SK-N-SH (cell line): ENCODE measurements around the gene UBR3. TPM values are rescaled to one million over a fixed set of nuclear protein-coding genes. Genes with fewer than 3 reads are reported as not detected.

Experiments
- CTCF ChIA-PET: fragments of 300-600, 350-600 bp; formaldehyde crosslinking; extraction: SDS; loops from one replicate; lab custom pipeline; 2021; lab: Yijun Ruan, JAX
- POLR2A ChIA-PET: fragments of 350-600 bp; sonication (Branson Sonifier 250); formaldehyde crosslinking; extraction: SDS; loops from one replicate; lab custom pipeline; 2020; ENCODE audit warnings: antibody characterized with exemption, inconsistent platforms; lab: Yijun Ruan, JAX
- DNase-seq: peaks from one replicate; pipeline ENCODE4 v3.0.0; 2012
- H2AFZ ChIP-seq: fragments of 200-600 bp; sonication (generic); 2 replicates; pipeline ENCODE4 v1.8.1; 2016; ENCODE audit warnings: antibody characterized with exemption, mild to moderate bottlenecking, low read depth
- H3F3A ChIP-seq: fragments of 200-600 bp; sonication (generic); replicated peaks from 2 replicates; pipeline ENCODE3; 2016; ENCODE audit warnings: antibody characterized with exemption, mild to moderate bottlenecking; ENCODE audit not compliant: insufficient read depth
- H3K27ac ChIP-seq, 2 experiments: fragments of 200-500 bp in 1 of 2; fragments of 200-600 bp in 1 of 2; sonication (Bioruptor generic) in 1 of 2; sonication (generic), shearing (Covaris generic) in 1 of 2; 2 replicates each; pipeline versions ENCODE4 v1.5.1 to v1.6.1; 2014 to 2016; ENCODE audit warnings: low read depth in 2 of 2, inconsistent platforms in 1 of 2, low read length in 1 of 2, mild to moderate bottlenecking in 1 of 2, mixed read lengths in 1 of 2
- H3K27me3 ChIP-seq: fragments of 200-600 bp; sonication (generic), shearing (Covaris generic); 2 replicates; pipeline ENCODE4 v1.6.1; 2016; ENCODE audit warnings: mixed run types; ENCODE audit not compliant: insufficient read depth
- H3K36me3 ChIP-seq, 2 experiments: fragments of 200-500 bp in 1 of 2; fragments of 200-600 bp in 1 of 2; sonication (Bioruptor generic) in 1 of 2; sonication (generic) in 1 of 2; replicated peaks in 1 of 2; 2 replicates each; pipeline versions ENCODE3 to v1.5.1; 2014 to 2016; ENCODE audit warnings: low read length in 1 of 2, mild to moderate bottlenecking in 1 of 2; ENCODE audit not compliant: insufficient read depth in 2 of 2, control insufficient read depth in 1 of 2
- H3K4me1 ChIP-seq, 2 experiments: fragments of 200-500 bp in 1 of 2; fragments of 200-600 bp in 1 of 2; sonication (Bioruptor generic) in 1 of 2; sonication (generic), shearing (Covaris generic) in 1 of 2; 2 replicates each; pipeline versions ENCODE4 v1.5.1 to v1.6.1; 2014 to 2016; ENCODE audit warnings: low read depth in 1 of 2, low read length in 1 of 2, mixed run types in 1 of 2; ENCODE audit not compliant: insufficient read depth in 2 of 2, control insufficient read depth in 1 of 2
- H3K4me2 ChIP-seq: fragments of 200-600 bp; sonication (generic), shearing (Covaris generic); 2 replicates; pipeline ENCODE4 v1.6.1; 2017; ENCODE audit warnings: mixed run types
- H3K4me3 ChIP-seq, 2 experiments: fragments of 200-500 bp in 1 of 2; fragments of 200-600 bp in 1 of 2; sonication (Bioruptor generic) in 1 of 2; sonication (generic), shearing (Covaris generic) in 1 of 2; 2 replicates each; pipeline versions ENCODE4 v1.5.1 to v1.8.1; 2014 to 2016; ENCODE audit warnings: low read depth in 2 of 2, inconsistent platforms in 1 of 2, low read length in 1 of 2, mild to moderate bottlenecking in 1 of 2, mixed read lengths in 1 of 2, moderate library complexity in 1 of 2
- H3K79me2 ChIP-seq: fragments of 200-600 bp; sonication (generic); 2 replicates; pipeline ENCODE4 v1.8.1; 2017; ENCODE audit warnings: mild to moderate bottlenecking; ENCODE audit not compliant: insufficient read depth
- H3K9ac ChIP-seq: fragments of 200-600 bp; sonication (generic); 2 replicates; pipeline ENCODE4 v1.6.1; 2017; ENCODE audit warnings: mixed run types
- H3K9me2 ChIP-seq: fragments of 200-600 bp; sonication (generic); 2 replicates; pipeline ENCODE4 v1.6.1; 2017; ENCODE audit warnings: mixed run types
- H3K9me3 ChIP-seq: fragments of 200-600 bp; sonication (generic); 2 replicates; pipeline ENCODE4 v1.6.1; 2017; ENCODE audit warnings: mixed run types, mild to moderate bottlenecking, moderate library complexity
- H4K20me1 ChIP-seq: fragments of 200-600 bp; sonication (generic); 2 replicates; pipeline ENCODE4 v1.6.1; 2017; ENCODE audit warnings: mild to moderate bottlenecking, mixed run types; ENCODE audit not compliant: insufficient read depth
- CHD2 ChIP-seq: fragments of 150-350 bp; IDR thresholded peaks from 2 replicates; pipeline ENCODE4 v1.6.1; 2018; ENCODE audit warnings: low read length; ENCODE audit not compliant: partially characterized antibody
- CTCF ChIP-seq: fragments of 200-600 bp; sonication (generic); IDR thresholded peaks from 2 replicates; pipeline ENCODE4 v1.6.1; 2017; ENCODE audit warnings: antibody characterized with exemption, mild to moderate bottlenecking, moderate library complexity
- ELF1 ChIP-seq: IDR thresholded peaks from 2 replicates; pipeline ENCODE4 v1.4.0; 2012
- EZH2phosphoT487 ChIP-seq: fragments of 200-600 bp; sonication (generic); IDR thresholded peaks from 2 replicates; pipeline ENCODE4 v1.6.1; 2017; ENCODE audit warnings: low read depth, mixed run types, mild to moderate bottlenecking, antibody characterized with exemption, moderate library complexity, borderline replicate concordance
- FOXJ3 ChIP-seq: sonication (generic); formaldehyde crosslinking; IDR thresholded peaks from 2 replicates; pipeline ENCODE4 v1.5.1; 2020; ENCODE audit warnings: mild to moderate bottlenecking, missing genetic modification reagents
- FOXM1 ChIP-seq: IDR thresholded peaks from 2 replicates; pipeline ENCODE4 v1.4.0; 2012; ENCODE audit warnings: low read depth, mild to moderate bottlenecking
- GABPA ChIP-seq: IDR thresholded peaks from 2 replicates; pipeline ENCODE4 v1.4.0; 2012; ENCODE audit warnings: low read depth, mild to moderate bottlenecking
- JUND ChIP-seq: IDR thresholded peaks from 2 replicates; pipeline ENCODE4 v1.4.0; 2012
- MEF2A ChIP-seq: IDR thresholded peaks from 2 replicates; pipeline ENCODE4 v1.4.0; 2012; ENCODE audit warnings: low read depth, borderline replicate concordance
- NFIC ChIP-seq: IDR thresholded peaks from 2 replicates; pipeline ENCODE4 v1.4.0; 2012; ENCODE audit warnings: borderline replicate concordance
- PBX3 ChIP-seq: IDR thresholded peaks from 2 replicates; pipeline ENCODE4; 2012
- RAD21 ChIP-seq: IDR thresholded peaks from 2 replicates; pipeline ENCODE4 v1.6.1; 2012; ENCODE audit warnings: mild to moderate bottlenecking, low read length
- TCF12 ChIP-seq: IDR thresholded peaks from 2 replicates; pipeline ENCODE4 v1.4.0; 2012
- TEAD4 ChIP-seq: IDR thresholded peaks from 2 replicates; pipeline ENCODE4 v1.4.0; 2012; ENCODE audit warnings: mild to moderate bottlenecking, borderline replicate concordance; ENCODE audit not compliant: insufficient read depth
- YY1 ChIP-seq: IDR thresholded peaks from 2 replicates; pipeline ENCODE4 v1.4.0; 2012; ENCODE audit warnings: low read depth, mild to moderate bottlenecking
- ZBTB33 ChIP-seq: IDR thresholded peaks from 2 replicates; pipeline ENCODE4 v1.4.0; 2012; ENCODE audit warnings: low read depth, borderline replicate concordance
- WGBS: methylation state at CpG from one replicate; pipeline ENCODE4 v1.1.6; 2017; ENCODE audit warnings: low lambda C conversion rate; 5-methylcytosine and 5-hydroxymethylcytosine counted together
- polyA plus RNA-seq, 3 experiments: library from polyadenylated mRNA; depleted of rRNA; stranded (reverse); fragments of >200 nt; gene quantifications; 2 replicates each; pipeline ENCODE4 v1.2.3, GENCODE V29; 2012
- TF ChIP-seq, protein P1 (sequence below): IDR thresholded peaks from 2 replicates; pipeline ENCODE4 v1.4.0; 2012; ENCODE audit warnings: low read depth, borderline replicate concordance

UBR3 gene
- polyA plus RNA-seq, 1 of the 3 experiments (the other 2 are of a cell fraction) = 5.2 TPM

- no peak overlapping the region for H2AFZ ChIP-seq
- 85% methylated on average over 5 of the region's 5 CpGs for WGBS
- H3K27me3 ChIP-seq = no peaks in the 10 kb centered on the region
- no peak overlapping the region for H3K4me2 ChIP-seq
- H3K4me3 ChIP-seq = no peak overlapping the region
- no peaks in the 10 kb centered on the region for H3K79me2 ChIP-seq
- CTCF ChIA-PET = interaction anchor here (0.9 to 1.2 kb wide), 2 partner anchors 87 to 98 kb away, joined by 3 to 5 read pairs; no protein-coding TSS in a partner anchor
- H3K36me3 ChIP-seq = no peaks in the 10 kb centered on the region
- POLR2A ChIA-PET = no interaction called here
- H3K9ac ChIP-seq = no peak overlapping the region
- H3K9me2 ChIP-seq = no peaks in the 10 kb centered on the region
- H3K4me1 ChIP-seq = no peaks in the 10 kb centered on the region
- H3K9me3 ChIP-seq = no peaks in the 10 kb centered on the region
- H3F3A ChIP-seq = no peaks in the 10 kb centered on the region
- H3K27ac ChIP-seq = no peak overlapping the region
- no peaks in the 10 kb centered on the region for H4K20me1 ChIP-seq
- TF ChIP-seq CTCF = no peak
- TF ChIP-seq TEAD4 = no peak
- TF ChIP-seq NFIC = no peak
- TF ChIP-seq GABPA = no peak
- TF ChIP-seq JUND = no peak
- TF ChIP-seq, protein P1, sequence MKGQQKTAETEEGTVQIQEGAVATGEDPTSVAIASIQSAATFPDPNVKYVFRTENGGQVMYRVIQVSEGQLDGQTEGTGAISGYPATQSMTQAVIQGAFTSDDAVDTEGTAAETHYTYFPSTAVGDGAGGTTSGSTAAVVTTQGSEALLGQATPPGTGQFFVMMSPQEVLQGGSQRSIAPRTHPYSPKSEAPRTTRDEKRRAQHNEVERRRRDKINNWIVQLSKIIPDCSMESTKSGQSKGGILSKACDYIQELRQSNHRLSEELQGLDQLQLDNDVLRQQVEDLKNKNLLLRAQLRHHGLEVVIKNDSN = no peak
- TF ChIP-seq CHD2 = no peak
- no peak for TF ChIP-seq EZH2phosphoT487
- no peak for TF ChIP-seq YY1
- no peak for TF ChIP-seq RAD21
- TF ChIP-seq MEF2A = no peak
- TF ChIP-seq PBX3 = no peak
- TF ChIP-seq, all 33 proteins: peak for 0
- DNase-seq = no peak
These were observed 36.7 kb upstream of the UBR3 start for GRCh38 chr2:169790581-169790980.

- 35% methylated on average over 2 of the region's 2 CpGs for WGBS
- no peaks in the 10 kb centered on the region for H3K27me3 ChIP-seq
- no peak for TF ChIP-seq FOXJ3
- TF ChIP-seq, protein P1 = no peak
- no peak for TF ChIP-seq CHD2
- no peak for TF ChIP-seq TCF12
- TF ChIP-seq ELF1 = no peak
- TF ChIP-seq ZBTB33 = no peak
- no peak for TF ChIP-seq NFIC
- TF ChIP-seq EZH2phosphoT487 = no peak
- no peak for TF ChIP-seq RAD21
- TF ChIP-seq FOXM1 = no peak
- H3K4me3 ChIP-seq = no peak overlapping the region
- no peak for DNase-seq
- H3K4me2 ChIP-seq = no peak overlapping the region
- no peaks in the 10 kb centered on the region for H3K36me3 ChIP-seq
- no peaks in the 10 kb centered on the region for H3K9me3 ChIP-seq
- peaks cover 13% of the 10 kb centered on the region for H3K79me2 ChIP-seq
- H2AFZ ChIP-seq = no peak overlapping the region
- H3F3A ChIP-seq = no peaks in the 10 kb centered on the region
- H3K27ac ChIP-seq = no peak overlapping the region
- ChIA-PET CTCF (interaction anchor here (1.0 kb wide), 1 partner anchor 39 kb away, joined by 3 read pairs; no protein-coding TSS in a partner anchor), POLR2A (no interaction called here)
- H4K20me1 ChIP-seq = no peaks in the 10 kb centered on the region
- no peaks in the 10 kb centered on the region for H3K9me2 ChIP-seq
- H3K9ac ChIP-seq = no peak overlapping the region
- no peaks in the 10 kb centered on the region; a peak in 1 of 4 replicates for H3K4me1 ChIP-seq
These were observed 32.1 kb upstream of the UBR3 start for GRCh38 chr2:169795181-169795580.
